Epithelial cell of prostate (primary cell): Measurements from ENCODE around the gene NCKAP1.
A peak's percentile ranks its signal among the peaks of the same experiment; 100 is the strongest.
"Not testable (repeated sequence)": the region's sequence is repeated elsewhere in the genome, so short reads cannot be mapped to it uniquely, and the experiment has no call there.

Experiments used
- DNase-seq: peaks from one replicate; pipeline ENCODE4 v3.0.0-alpha.2; 2011; ENCODE audit warnings: low read depth, low spot score
- H3K27ac ChIP-seq: fragments of 450-650 bp; 2 replicates; pipeline ENCODE4 v1.5.1; 2017; ENCODE audit warnings: mild to moderate bottlenecking

Gene NCKAP1

DNA sequence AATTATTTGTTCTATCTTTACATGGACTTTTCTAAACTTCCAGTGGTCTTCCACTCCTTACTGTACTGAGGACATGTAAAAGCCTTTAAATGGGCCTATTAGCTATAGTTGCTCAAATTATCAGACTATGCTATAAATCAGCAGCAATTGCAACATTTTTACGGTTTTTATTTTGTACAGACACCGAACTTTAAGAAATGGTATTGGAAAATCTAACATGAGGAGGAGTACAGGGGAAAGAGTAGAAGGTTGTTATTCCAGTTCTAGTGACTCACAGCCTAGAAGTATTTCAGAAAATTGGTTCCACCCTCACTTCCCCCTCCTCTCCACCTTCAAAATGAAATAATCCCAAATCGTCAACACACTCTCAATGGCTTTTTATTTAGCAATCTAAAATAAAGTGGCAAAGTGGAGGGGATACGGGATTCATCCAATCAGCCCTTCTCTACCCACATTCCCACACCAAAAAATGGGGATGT lies 1.1 kb downstream of the NCKAP1 start:
- no peak for DNase-seq
- peak overlapping the region; percentile 94 for H3K27ac ChIP-seq

- DNase-seq = no peak
- H3K27ac ChIP-seq = peak overlapping the region; percentile 94
Measured at GRCh38 chr2:183035954-183036669, 2.1 kb downstream of the NCKAP1 start.

GRCh38 chr2:183035298-183035953 lies 2.8 kb downstream of the NCKAP1 start:
- peak overlapping the region; percentile 94 for H3K27ac ChIP-seq
- no peak for DNase-seq

DNA sequence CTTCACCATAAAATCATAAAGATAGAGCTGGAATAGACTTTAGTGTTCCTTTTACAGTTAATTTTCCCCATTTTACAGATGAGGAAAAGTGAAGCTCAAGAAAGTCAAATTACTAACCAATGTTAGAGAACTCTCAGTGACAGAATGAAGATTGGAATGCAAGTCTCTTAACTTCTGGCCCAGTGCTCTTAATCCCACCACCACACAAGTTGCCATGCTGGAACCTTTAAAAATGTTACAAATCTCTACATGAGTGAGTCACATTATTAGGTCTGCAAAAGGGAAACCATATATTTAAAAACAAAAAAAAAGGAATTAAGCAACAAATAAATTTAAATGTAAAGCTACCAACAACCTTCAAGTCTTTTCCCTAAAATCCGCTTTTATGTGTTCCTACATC lies 3.5 kb downstream of the NCKAP1 start:
- DNase-seq = no peak
- peak overlapping the region; percentile 94 for H3K27ac ChIP-seq

DNA sequence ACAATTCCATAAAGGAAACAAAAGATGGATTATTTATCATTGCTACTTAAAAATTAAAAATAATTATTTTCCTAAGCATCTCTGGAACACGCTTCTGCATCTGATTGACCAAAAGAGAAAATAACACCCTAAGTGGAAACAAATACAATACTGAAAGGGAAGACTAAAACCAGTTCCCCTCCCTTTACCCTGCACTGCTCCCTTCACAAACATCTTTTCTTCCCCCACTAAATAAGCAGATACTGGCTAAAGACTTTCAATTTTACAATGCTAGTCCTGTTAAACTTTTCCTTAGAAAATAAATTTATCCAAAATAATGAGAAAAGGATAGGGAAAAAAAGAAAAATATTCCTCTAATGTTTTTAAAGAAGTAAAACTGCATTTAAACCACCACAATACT lies 4.3 kb downstream of the NCKAP1 start:
- no peak overlapping the region for H3K27ac ChIP-seq
- DNase-seq = no peak

- no peak for DNase-seq
Measured at GRCh38 chr2:183031911-183032794, 6.1 kb downstream of the NCKAP1 start.

DNA sequence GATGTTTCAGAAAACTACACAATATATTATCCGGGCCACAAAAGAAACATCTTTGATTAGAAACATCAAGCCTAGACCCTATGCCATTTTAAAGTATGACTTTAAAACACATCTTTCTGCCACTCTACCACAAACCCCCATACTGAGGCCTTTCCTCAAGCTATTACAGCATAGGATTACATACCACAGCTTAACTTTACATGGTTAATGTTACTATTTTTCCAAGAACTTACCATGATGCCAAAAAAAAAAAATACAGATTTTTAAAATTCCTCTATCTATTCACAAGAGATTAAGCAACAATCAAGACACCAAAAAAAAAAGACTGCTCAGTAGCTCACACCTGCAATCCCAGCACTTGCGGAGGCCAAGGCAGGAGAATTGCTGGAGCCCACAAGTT lies 9.0 kb downstream of the NCKAP1 start:
- H3K27ac ChIP-seq = no peak overlapping the region

More at GRCh38 chr2:183031911-183032794, 6.1 kb downstream of the NCKAP1 start:
- H3K27ac ChIP-seq = peak overlapping the region; percentile 59

GRCh38 chr2:183028108-183028507 lies 10.1 kb downstream of the NCKAP1 start:
- no peak overlapping the region for H3K27ac ChIP-seq
- DNase-seq = no peak

More for the DNA sequence above, 9.0 kb downstream of the NCKAP1 start:
- no peak for DNase-seq

- no peak overlapping the region for H3K27ac ChIP-seq
- DNase-seq = no peak
Measured at GRCh38 chr2:183027443-183027842, 10.8 kb downstream of the NCKAP1 start.

GRCh38 chr2:183026424-183026823 lies 11.8 kb downstream of the NCKAP1 start:
- no peak overlapping the region for H3K27ac ChIP-seq
- DNase-seq = no peak

GRCh38 chr2:183025993-183026392 lies 12.3 kb downstream of the NCKAP1 start:
- DNase-seq = no peak
- H3K27ac ChIP-seq = no peak overlapping the region

DNA sequence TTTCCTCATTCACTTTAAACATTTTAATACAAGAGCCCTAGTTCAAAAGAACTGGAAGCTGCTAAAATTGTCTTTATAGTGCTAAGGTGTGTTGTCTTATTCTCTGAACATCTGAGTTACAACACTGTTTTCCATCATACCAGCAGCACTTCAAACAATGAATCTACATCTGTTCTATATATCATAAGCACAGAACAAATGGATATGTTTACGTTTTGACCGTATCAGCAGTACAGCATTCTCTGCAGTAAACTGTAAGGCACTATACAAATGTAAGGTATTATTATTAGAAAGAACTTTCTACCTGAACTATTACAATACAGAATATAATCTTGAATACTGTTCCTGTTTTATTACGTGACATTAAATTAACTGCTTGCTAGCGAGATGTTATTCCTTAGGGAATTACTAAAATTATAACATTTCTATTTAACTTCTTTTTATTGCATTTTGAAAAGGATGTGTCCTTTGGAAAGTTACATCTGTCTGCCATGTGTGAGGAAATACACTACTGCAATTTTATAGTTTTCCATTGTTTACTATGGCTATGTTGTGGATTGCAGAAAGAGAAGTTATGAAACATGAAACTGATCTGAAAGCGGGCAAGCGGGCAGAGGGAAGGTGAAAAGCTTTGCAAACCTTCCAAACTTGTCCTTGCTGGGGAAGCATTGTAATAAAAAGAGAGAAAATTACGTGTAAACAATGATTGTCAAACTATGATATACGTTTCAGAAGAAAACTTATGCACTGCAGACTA lies 13.7 kb downstream of the NCKAP1 start:
- DNase-seq = no peak
- H3K27ac ChIP-seq = no peak overlapping the region

DNA sequence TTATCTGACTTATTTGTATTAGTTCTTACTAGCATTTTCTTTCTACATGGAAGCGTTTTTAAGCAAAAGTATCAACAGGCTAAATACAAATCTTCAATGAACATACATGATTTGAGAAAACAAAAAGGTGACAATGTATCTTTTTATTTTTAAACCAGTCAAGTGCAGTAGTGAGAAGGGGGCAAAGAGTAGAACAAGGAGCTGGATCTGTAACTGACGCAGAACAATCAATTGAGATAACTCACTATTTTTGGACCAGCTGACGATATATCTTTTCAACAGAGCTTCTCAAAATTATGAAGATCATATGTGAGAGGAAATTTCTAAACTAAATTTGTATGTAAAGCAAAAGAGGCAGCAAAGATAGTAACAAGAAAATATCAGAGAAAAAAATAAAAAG lies 15.5 kb downstream of the NCKAP1 start:
- DNase-seq = no peak
- no peak overlapping the region for H3K27ac ChIP-seq

GRCh38 chr2:183021613-183022012 lies 16.6 kb downstream of the NCKAP1 start:
- no peak for DNase-seq
- peak overlapping the region; percentile 71 for H3K27ac ChIP-seq

DNA sequence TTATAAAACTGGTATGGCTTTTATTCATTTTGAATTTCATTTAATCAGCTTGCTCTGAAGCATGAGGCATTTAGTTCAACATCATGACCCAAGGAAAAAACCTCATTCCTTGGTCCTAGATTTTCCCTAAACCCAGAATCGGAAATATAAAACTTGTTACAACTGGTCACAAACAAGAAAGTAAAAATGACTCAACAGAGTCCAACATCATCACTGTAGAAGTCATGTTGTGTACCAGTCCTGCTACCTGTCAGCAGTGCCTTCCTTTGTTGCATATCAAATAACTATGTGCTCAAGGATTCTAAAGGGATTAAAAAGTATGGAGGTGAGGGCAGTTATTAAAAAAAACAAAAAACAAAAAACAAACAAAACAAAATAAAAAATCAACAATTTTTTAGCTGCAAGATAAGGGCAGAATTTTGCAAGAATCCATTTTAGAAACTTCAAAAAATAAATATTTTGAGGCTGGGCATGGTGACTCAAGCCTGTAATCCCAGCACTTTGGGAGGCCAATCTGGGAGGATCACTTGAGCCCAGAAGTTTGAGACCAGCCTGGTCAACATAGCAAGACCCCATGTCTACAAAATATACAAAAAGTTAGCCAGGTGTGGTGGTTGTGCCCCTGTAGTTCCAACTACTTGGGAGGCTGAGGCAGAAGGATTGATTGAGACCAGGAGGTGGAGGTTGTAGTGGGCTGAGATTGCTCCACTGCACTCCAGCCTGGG lies 18.4 kb downstream of the NCKAP1 start:
- peak; percentile 74 for DNase-seq
- H3K27ac ChIP-seq = peak overlapping the region; percentile 71

GRCh38 chr2:183017845-183018244 lies 20.4 kb downstream of the NCKAP1 start:
- not testable (repeated sequence) for DNase-seq

GRCh38 chr2:183014005-183014404 lies 24.3 kb downstream of the NCKAP1 start:
- DNase-seq = no peak

More at GRCh38 chr2:183017845-183018244, 20.4 kb downstream of the NCKAP1 start:
- not testable (repeated sequence) for H3K27ac ChIP-seq

DNA sequence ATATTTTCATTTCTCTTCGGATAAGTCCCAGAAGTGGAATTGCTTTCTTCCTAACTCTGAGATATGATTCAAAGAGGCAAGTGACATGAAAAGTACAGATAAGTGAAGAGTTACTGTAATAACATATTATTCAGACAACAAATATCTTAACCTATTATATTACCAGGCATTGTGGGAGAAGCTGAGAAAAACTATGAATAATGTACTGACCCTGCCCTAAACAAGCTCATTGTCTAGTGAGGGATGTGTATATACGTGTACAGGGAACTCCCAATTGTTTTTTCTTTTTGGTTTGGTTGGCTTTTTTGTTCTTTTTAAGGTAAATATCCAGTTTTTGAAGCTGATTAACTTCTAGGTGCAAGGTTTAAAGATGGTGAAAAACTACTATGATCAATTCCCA lies 26.5 kb downstream of the NCKAP1 start:
- no peak for DNase-seq
- H3K27ac ChIP-seq = peak overlapping the region; percentile 26

More at GRCh38 chr2:183014005-183014404, 24.3 kb downstream of the NCKAP1 start:
- H3K27ac ChIP-seq = no peak overlapping the region

DNA sequence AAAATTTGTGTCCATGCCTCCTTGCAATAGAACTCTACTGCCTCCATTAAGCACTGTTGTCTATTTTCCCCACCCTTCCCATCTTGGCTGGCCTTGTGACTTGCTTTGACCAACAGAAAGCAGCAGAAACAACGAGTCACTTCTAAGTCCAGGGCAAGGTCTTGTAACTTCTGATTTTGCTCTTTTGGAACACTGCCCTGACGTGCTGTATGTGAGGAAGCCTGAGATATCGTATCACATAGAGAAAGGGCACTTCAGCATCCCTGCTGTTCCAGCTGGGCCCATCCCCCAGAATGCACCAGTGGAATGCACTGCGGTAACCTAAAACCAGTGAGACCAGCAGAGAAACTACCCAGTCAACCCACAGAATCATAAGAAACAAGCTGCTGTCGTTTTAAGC lies 28.1 kb downstream of the NCKAP1 start:
- no peak for DNase-seq
- H3K27ac ChIP-seq = no peak overlapping the region
